HEK293 (cell line): ENCODE results near the gene CD96.

Experiments
- CTCF ChIA-PET: fragments of 350-600 bp; formaldehyde crosslinking; extraction: SDS; loops from one replicate; lab custom pipeline; 2021; ENCODE audit warnings: antibody characterized with exemption; lab: Yijun Ruan, JAX
- POLR2A ChIA-PET: fragments of 300-600 bp; formaldehyde crosslinking; extraction: SDS; loops from one replicate; lab custom pipeline; 2020; ENCODE audit warnings: antibody characterized with exemption, inconsistent platforms; lab: Yijun Ruan, JAX
- H3K27ac ChIP-seq: fragments of 200-500 bp; sonication (Bioruptor generic); 2 replicates; pipeline ENCODE4 v1.5.1; 2014; ENCODE audit warnings: low read depth, low read length, control low read depth, inconsistent platforms; ENCODE audit errors: extremely low read depth
- H3K36me3 ChIP-seq, 2 experiments: fragments of 200-500 bp in 1 of 2; sonication (Bioruptor generic) in 1 of 2; 1 replicate in 1 of 2; 2 replicates in 1 of 2; pipeline ENCODE4 v1.5.1; 2014 to 2017; ENCODE audit warnings: inconsistent platforms in 2 of 2, low read length in 2 of 2; ENCODE audit not compliant: control insufficient read depth in 2 of 2, insufficient read depth in 1 of 2
- H3K4me1 ChIP-seq: fragments of 200-500 bp; sonication (Bioruptor generic); 2 replicates; pipeline ENCODE4 v1.5.1; 2014; ENCODE audit warnings: mild to moderate bottlenecking, low read length, inconsistent platforms; ENCODE audit not compliant: control insufficient read depth, insufficient read depth
- H3K4me3 ChIP-seq: 2 replicates; pipeline ENCODE4 v1.5.1; 2011; ENCODE audit warnings: low read depth, mild to moderate bottlenecking, control low read depth, low read length, moderate library complexity
- H3K9me3 ChIP-seq: fragments of 200-500 bp; sonication (Bioruptor generic); 2 replicates; pipeline ENCODE4 v1.5.1; 2014; ENCODE audit warnings: low read depth, low read length, inconsistent platforms; ENCODE audit not compliant: control insufficient read depth, insufficient read depth
- BCL6B ChIP-seq: fragments of 450-650 bp; formaldehyde crosslinking; IDR thresholded peaks from 2 replicates; pipeline ENCODE4 v1.5.1; 2017; ENCODE audit warnings: missing biosample characterization, missing genetic modification characterization
- GFI1B ChIP-seq: fragments of 450-650 bp; formaldehyde crosslinking; IDR thresholded peaks from 2 replicates; pipeline ENCODE4 v1.5.1; 2016; ENCODE audit warnings: missing biosample characterization, missing genetic modification characterization
- HOXA7 ChIP-seq: sonication (generic); formaldehyde crosslinking; IDR thresholded peaks from 2 replicates; pipeline ENCODE4 v1.8.1; 2022; ENCODE audit warnings: missing genetic modification reagents, borderline replicate concordance
- HOXD13 ChIP-seq: sonication (generic); formaldehyde crosslinking; IDR thresholded peaks from 2 replicates; pipeline ENCODE4 v1.8.0; 2022; ENCODE audit warnings: missing genetic modification reagents, borderline replicate concordance
- PRDM10 ChIP-seq: fragments of 450-650 bp; formaldehyde crosslinking; IDR thresholded peaks from 2 replicates; pipeline ENCODE4 v1.5.1; 2016; ENCODE audit warnings: missing biosample characterization, missing genetic modification characterization
- ZBTB17 ChIP-seq: fragments of 450-650 bp; formaldehyde crosslinking; IDR thresholded peaks from 2 replicates; pipeline ENCODE4 v1.5.1; 2016; ENCODE audit warnings: missing biosample characterization, missing genetic modification characterization
- ZFP37 ChIP-seq: fragments of 450-650 bp; formaldehyde crosslinking; IDR thresholded peaks from 2 replicates; pipeline ENCODE4 v1.5.1; 2016; ENCODE audit warnings: missing biosample characterization, missing genetic modification characterization
- ZFP41 ChIP-seq: fragments of 450-650 bp; formaldehyde crosslinking; IDR thresholded peaks from 2 replicates; pipeline ENCODE4 v1.5.1; 2016; ENCODE audit warnings: missing biosample characterization, missing genetic modification characterization, borderline replicate concordance
- ZNF214 ChIP-seq: fragments of 450-650 bp; formaldehyde crosslinking; IDR thresholded peaks from 2 replicates; pipeline ENCODE4 v1.5.1; 2017; ENCODE audit warnings: missing biosample characterization, mild to moderate bottlenecking, missing genetic modification characterization, borderline replicate concordance
- ZNF223 ChIP-seq: fragments of 450-650 bp; formaldehyde crosslinking; IDR thresholded peaks from 2 replicates; pipeline ENCODE4 v1.5.1; 2016; ENCODE audit warnings: missing biosample characterization, missing genetic modification characterization
- ZNF366 ChIP-seq: fragments of 450-650 bp; formaldehyde crosslinking; conservative IDR thresholded peaks from 2 replicates; pipeline ENCODE4 v1.5.1; 2016; ENCODE audit warnings: missing biosample characterization, missing genetic modification characterization
- ZNF549 ChIP-seq: fragments of 450-650 bp; IDR thresholded peaks from 2 replicates; pipeline ENCODE4 v1.5.1; 2018; ENCODE audit warnings: missing biosample characterization, missing genetic modification characterization, mild to moderate bottlenecking, inconsistent platforms, moderate library complexity
- ZNF580 ChIP-seq: fragments of 450-650 bp; formaldehyde crosslinking; IDR thresholded peaks from 2 replicates; pipeline ENCODE4 v1.5.1; 2016; ENCODE audit warnings: missing biosample characterization, missing genetic modification characterization
- ZNF585B ChIP-seq: fragments of 450-650 bp; formaldehyde crosslinking; IDR thresholded peaks from 2 replicates; pipeline ENCODE4 v1.5.1; 2016; ENCODE audit warnings: missing biosample characterization, missing genetic modification characterization
- ZNF654 ChIP-seq: fragments of 450-650 bp; formaldehyde crosslinking; IDR thresholded peaks from 2 replicates; pipeline ENCODE4 v1.5.1; 2016; ENCODE audit warnings: low read depth, missing biosample characterization, missing genetic modification characterization
- ZNF660 ChIP-seq: fragments of 450-650 bp; IDR thresholded peaks from 2 replicates; pipeline ENCODE4 v1.5.1; 2018; ENCODE audit warnings: missing biosample characterization, mild to moderate bottlenecking, missing genetic modification characterization
- ZNF677 ChIP-seq: fragments of 450-650 bp; IDR thresholded peaks from 2 replicates; pipeline ENCODE4 v1.5.0; 2018; ENCODE audit warnings: missing biosample characterization, mild to moderate bottlenecking, missing genetic modification characterization, moderate library complexity

Gene CD96

GRCh38 chr3:111509308-111509707, 32.7 kb upstream of the CD96 start:
- no peak overlapping the region for H3K27ac ChIP-seq
- POLR2A ChIA-PET = no interaction called here
- CTCF ChIA-PET = interaction anchor here (0.6 kb wide), 1 partner anchor 171 kb away, joined by 4 read pairs; no protein-coding TSS in a partner anchor
- H3K9me3 ChIP-seq = no peaks in the 10 kb centered on the region
- H3K4me3 ChIP-seq = no peak overlapping the region
- H3K4me1 ChIP-seq = no peaks in the 10 kb centered on the region
- TF ChIP-seq ZNF223 (tag by site-specific recombination) (no peak), ZNF654 (tag by site-specific recombination) (no peak), ZFP37 (tag by site-specific recombination) (no peak), ZNF214 (tag by site-specific recombination) (no peak), HOXA7 (CRISPR knock-in tag) (no peak), ZNF580 (tag by site-specific recombination) (no peak), ZBTB17 (tag by site-specific recombination) (no peak), BCL6B (tag by site-specific recombination) (no peak), ZNF585B (tag by site-specific recombination) (no peak), ZFP41 (tag by site-specific recombination) (no peak)
- H3K36me3 ChIP-seq = no peaks in the 10 kb centered on the region

GRCh38 chr3:111517801-111518200, 24.2 kb upstream of the CD96 start:
- H3K9me3 ChIP-seq = no peaks in the 10 kb centered on the region
- no peaks in the 10 kb centered on the region for H3K36me3 ChIP-seq
- no peak overlapping the region for H3K4me3 ChIP-seq
- H3K4me1 ChIP-seq = no peaks in the 10 kb centered on the region
- no peak for TF ChIP-seq ZNF366 (tag by site-specific recombination)
- TF ChIP-seq GFI1B (tag by site-specific recombination) = no peak
- no peak for TF ChIP-seq HOXD13 (CRISPR knock-in tag)
- no peak for TF ChIP-seq PRDM10 (tag by site-specific recombination)
- no peak for TF ChIP-seq ZNF660 (tag by site-specific recombination)
- no peak for TF ChIP-seq ZNF677 (tag by site-specific recombination)
- no peak for TF ChIP-seq ZNF214 (tag by site-specific recombination)
- no peak for TF ChIP-seq ZNF549 (tag by site-specific recombination)
- no peak overlapping the region for H3K27ac ChIP-seq
- POLR2A ChIA-PET = no interaction called here
- CTCF ChIA-PET = no interaction called here
